Measurements from ENCODE around the gene GNAT1. TPM values are rescaled to one million over a fixed set of nuclear protein-coding genes. Genes with fewer than 3 reads are reported as not detected.

Gene GNAT1
- polyA plus RNA-seq, 1 donor from 2014 or later: not detected

GRCh38 chr3:50174947-50175524 lies 16.4 kb upstream of the GNAT1 start:
- H3F3A ChIP-seq (ENCODE audit: insufficient read depth, low read length, poor library complexity, severe bottlenecking): no peaks in the 10 kb centered on the region
- no peak overlapping the region for H2AFZ ChIP-seq (ENCODE audit: low read depth, low read length)
- no peak overlapping the region for H3K4me2 ChIP-seq (ENCODE audit: low read length)
- no peak overlapping the region for H3K4me3 ChIP-seq (ENCODE audit: low read length)
- H3K9me3 ChIP-seq (ENCODE audit: low read length): no peaks in the 10 kb centered on the region
- H3K27me3 ChIP-seq (ENCODE audit: insufficient read depth, low read depth, low read length): no peaks in the 10 kb centered on the region
- no peak overlapping the region for H3K9ac ChIP-seq (ENCODE audit: low read length)
- H3K79me2 ChIP-seq (replicated peaks; ENCODE audit: insufficient read depth, low read length): no peaks in the 10 kb centered on the region
- TF ChIP-seq RAD21 (conservative IDR thresholded peaks at IDR 0.05) (no peak), CTCF (IDR thresholded peaks at IDR 0.05; ENCODE audit: poor library complexity, severe bottlenecking) (no peak), EP300 (conservative IDR thresholded peaks at IDR 0.05; ENCODE audit: poor library complexity, severe bottlenecking) (no peak), TAF1 (IDR thresholded peaks at IDR 0.05; ENCODE audit: low read depth) (no peak), POLR2AphosphoS5 (IDR thresholded peaks at IDR 0.05) (no peak), SMC3 (conservative IDR thresholded peaks at IDR 0.05; ENCODE audit: poor library complexity) (no peak), MXI1 (conservative IDR thresholded peaks at IDR 0.05; ENCODE audit: poor library complexity, severe bottlenecking) (no peak), REST (IDR thresholded peaks at IDR 0.05; ENCODE audit: borderline replicate concordance) (no peak), EZH2 (IDR thresholded peaks at IDR 0.05; ENCODE audit: borderline replicate concordance, insufficient read depth, low read length, poor library complexity, severe bottlenecking) (no peak)
- no peaks in the 10 kb centered on the region for H3K9me2 ChIP-seq (ENCODE audit: insufficient read depth, low read length)
- no peak overlapping the region for H3K27ac ChIP-seq (ENCODE audit: low read length)
- no peaks in the 10 kb centered on the region for H4K20me1 ChIP-seq (ENCODE audit: insufficient read depth)
- H3K36me3 ChIP-seq (ENCODE audit: insufficient read depth, low read length): no peaks in the 10 kb centered on the region

- Histone ChIP-seq H3K27ac (ENCODE audit: low read length) (no peak overlapping the region), H3K79me2 (replicated peaks; ENCODE audit: insufficient read depth, low read length) (no peaks in the 10 kb centered on the region), H2AFZ (ENCODE audit: low read depth, low read length) (no peak overlapping the region), H3K4me3 (ENCODE audit: low read length) (no peak overlapping the region), H3K27me3 (ENCODE audit: insufficient read depth, low read depth, low read length) (no peaks in the 10 kb centered on the region), H4K20me1 (ENCODE audit: insufficient read depth) (no peaks in the 10 kb centered on the region), H3K9me2 (ENCODE audit: insufficient read depth, low read length) (no peaks in the 10 kb centered on the region), H3K4me2 (ENCODE audit: low read length) (no peak overlapping the region), H3F3A (ENCODE audit: insufficient read depth, low read length, poor library complexity, severe bottlenecking) (no peaks in the 10 kb centered on the region), H3K9me3 (ENCODE audit: low read length) (no peaks in the 10 kb centered on the region), H3K36me3 (ENCODE audit: insufficient read depth, low read length) (no peaks in the 10 kb centered on the region), H3K9ac (ENCODE audit: low read length) (no peak overlapping the region)
- TF ChIP-seq SMC3 (conservative IDR thresholded peaks at IDR 0.05; ENCODE audit: poor library complexity): no peak
- TF ChIP-seq RAD21 (conservative IDR thresholded peaks at IDR 0.05): no peak
- no peak for TF ChIP-seq EP300 (conservative IDR thresholded peaks at IDR 0.05; ENCODE audit: poor library complexity, severe bottlenecking)
- TF ChIP-seq TAF1 (IDR thresholded peaks at IDR 0.05; ENCODE audit: low read depth): no peak
- TF ChIP-seq POLR2AphosphoS5 (IDR thresholded peaks at IDR 0.05): no peak
- no peak for TF ChIP-seq MXI1 (conservative IDR thresholded peaks at IDR 0.05; ENCODE audit: poor library complexity, severe bottlenecking)
- TF ChIP-seq REST (IDR thresholded peaks at IDR 0.05; ENCODE audit: borderline replicate concordance): no peak
- no peak for TF ChIP-seq EZH2 (IDR thresholded peaks at IDR 0.05; ENCODE audit: borderline replicate concordance, insufficient read depth, low read length, poor library complexity, severe bottlenecking)
- no peak for TF ChIP-seq CTCF (IDR thresholded peaks at IDR 0.05; ENCODE audit: poor library complexity, severe bottlenecking)
These were observed 14.1 kb upstream of the GNAT1 start for GRCh38 chr3:50177346-50177745.
